NOMO-1 treated with DMSO at 0.1 percent for 48 hours (cell line): ENCODE results near the gene NUDT9.
"Not testable (repeated sequence)": the region's sequence is repeated elsewhere in the genome, so short reads cannot be mapped to it uniquely, and the experiment has no call there.

Source experiments
- DNase-seq: peaks from one replicate; lab custom pipeline; 2025; ENCODE audit not compliant: unreplicated experiment; lab: John Stamatoyannopoulos, UW

The NUDT9 gene

DNA sequence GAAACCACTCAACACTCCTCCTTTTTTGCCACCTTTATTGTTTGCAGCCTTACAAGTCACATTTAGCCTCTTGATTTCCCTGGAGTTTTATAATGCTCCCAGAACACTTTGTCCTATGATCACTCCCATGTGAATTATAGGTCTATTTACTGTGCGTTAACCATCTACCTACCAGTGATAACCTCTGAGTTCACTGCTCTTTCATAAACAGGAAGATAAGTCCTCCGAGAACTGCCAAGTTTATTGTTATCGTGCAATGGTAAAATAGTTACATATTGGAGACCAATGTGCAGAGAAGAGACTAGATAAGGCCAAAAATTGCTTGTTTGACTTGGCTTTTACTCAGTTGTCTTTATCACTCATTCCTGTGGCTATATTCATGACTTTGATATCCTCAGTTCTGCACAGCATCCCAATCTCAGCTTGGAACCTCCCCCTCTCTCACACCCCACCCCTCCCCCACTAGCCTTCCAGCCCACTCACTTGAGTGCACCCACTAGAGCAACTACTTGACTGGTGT is 12.9 kb upstream of the NUDT9 start:
- DNase-seq = no peak

DNA sequence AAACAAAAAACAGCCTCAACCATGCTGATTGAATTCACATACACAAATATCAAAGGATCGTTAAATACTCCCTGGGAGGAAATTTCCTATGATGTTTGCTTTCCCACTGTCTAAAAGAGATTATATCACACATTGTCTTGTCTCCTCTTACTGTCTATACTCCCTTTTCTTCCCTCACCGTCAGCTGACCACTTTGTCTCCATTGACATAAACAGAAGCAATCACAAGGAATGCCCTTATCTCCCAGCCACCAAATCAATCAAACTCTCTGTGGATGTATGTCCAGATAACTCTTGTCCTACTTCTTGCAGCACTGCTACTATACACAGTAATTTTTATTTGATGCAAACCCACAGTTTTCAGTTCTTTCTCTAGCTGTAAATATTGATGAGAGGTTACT is 12.2 kb upstream of the NUDT9 start:
- DNase-seq = no peak

DNA sequence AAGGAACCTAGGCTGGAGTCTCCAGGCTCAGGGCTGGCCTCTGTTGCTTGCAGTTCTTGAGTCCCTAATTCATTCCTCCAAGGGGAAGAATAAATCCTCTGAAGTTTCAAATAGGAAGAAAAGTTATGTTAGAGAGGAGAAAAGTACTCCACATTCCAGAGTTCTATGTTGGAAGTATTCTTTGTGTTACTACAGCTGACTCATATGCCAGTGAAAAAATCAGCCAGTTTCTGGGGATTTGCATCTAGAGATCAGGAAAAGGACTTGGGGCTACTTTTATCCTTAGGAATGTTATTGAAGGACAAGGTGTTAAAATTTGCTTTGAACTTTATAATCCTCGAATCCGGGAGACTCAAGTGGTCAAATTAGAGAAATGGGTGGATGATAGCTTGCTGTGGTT is 11.7 kb upstream of the NUDT9 start:
- no peak for DNase-seq

DNA sequence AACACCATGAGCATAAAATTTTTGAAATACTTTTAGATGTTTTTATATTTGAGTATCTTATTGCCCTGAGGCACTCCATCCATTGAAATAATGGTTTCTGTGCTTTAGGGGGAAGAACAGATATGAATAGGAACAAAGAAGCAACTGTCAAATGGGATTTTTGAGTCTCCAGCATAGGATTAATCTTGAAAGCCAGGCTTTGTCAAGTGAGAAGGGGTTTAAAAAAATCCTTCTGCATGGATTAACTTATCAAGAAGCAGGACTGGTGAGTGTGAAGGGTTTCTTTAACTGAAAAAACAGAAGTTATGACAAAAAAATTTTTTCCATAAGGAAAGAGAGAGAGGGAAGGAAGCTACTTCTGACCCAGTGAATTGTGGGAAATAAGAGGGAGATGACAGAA is 7.6 kb upstream of the NUDT9 start:
- no peak for DNase-seq

DNA sequence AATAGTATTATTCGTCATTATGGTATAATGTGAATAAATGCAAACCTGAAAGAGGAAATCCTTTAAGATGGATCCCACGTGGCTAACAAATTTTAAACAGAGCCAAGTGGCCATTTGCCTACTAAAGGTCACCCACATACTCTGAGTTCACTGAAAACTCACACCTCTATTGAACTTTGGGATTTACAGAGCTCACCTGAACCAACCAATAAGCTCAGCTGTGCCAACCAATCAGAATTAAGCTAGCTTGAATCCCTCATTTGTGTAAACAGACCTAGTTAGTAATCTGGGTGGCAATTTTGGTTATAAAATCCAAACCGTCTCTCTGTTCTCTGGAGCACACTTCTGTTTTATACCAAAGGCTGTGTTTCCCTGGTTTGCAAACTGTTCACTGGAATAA is 5.4 kb upstream of the NUDT9 start:
- DNase-seq = no peak

DNA sequence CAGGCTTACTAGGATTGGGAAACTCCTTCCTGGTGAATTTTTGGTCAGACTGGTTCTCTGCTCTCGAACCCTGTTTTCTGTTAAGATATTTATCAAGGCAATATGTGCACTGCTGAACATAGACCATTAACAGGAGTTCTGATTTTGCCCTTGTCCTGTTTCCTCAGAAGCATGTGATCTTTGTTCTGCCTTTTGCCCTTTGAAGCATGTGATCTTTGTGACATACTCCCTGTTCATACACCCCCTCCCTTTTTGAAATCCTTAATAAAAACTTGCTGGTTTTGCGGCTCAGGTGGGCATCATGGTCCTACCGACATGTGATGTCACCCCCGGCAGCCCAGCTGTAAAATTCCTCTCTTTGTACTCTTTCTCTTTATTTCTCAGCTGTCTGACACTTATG is 4.0 kb upstream of the NUDT9 start:
- DNase-seq = not testable (repeated sequence)

DNA sequence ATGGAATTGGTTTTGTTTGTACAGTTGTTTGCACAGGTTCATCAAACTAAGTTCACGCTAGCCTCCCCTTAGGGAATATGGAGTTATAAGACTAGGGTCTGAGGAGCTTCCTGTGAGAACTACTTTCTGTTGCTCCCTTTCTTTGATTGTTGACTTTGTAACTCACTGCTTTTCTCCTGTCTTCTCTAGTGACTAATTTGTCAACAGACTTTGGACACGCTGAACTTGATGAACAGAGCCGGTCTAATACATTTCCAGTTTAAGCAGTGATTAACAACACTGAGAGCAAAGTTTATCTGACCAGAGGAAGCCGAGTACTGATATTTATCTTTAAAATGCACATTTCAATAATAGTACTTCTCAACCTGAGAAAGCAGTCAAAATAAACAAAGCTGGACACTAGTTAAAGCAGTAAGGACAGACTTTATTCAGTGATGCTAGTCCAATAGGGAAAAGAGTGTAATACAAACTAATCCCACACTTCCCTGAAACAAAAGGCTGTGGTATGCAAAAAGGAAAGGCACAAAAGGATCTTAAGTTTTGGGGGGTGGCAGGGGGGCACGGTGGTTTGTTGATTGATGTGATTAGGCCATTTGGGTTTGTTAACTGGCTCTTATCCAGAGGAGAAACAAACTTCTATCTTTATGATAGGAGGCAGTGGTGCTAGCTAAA is 2.7 kb upstream of the NUDT9 start:
- DNase-seq = no peak

DNA sequence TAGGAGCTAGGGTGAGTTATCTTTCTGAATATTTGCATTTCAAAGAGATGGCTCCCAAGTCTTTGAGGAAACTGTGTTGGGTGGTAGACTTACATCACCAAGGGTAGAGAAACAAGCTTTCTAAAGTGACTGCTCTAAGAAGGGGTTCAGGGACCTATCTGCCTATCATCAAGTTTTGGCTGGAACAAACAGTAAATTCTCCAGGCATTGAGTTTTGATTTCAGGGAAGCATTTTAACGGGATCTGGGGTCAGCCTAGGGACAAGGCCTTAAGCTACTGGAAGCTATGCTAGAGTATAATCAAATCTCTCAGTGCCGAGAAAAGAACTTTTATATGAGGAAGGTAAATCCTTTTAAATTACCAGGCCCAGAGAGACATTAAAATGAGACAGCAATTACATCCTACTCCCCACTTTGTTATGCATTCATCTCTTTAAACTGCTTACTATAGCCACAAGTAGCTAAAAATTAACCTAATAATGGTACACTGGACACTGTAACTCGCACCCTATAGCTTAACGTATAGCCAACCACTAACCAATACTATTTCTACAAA is 2.0 kb upstream of the NUDT9 start:
- no peak for DNase-seq

DNA sequence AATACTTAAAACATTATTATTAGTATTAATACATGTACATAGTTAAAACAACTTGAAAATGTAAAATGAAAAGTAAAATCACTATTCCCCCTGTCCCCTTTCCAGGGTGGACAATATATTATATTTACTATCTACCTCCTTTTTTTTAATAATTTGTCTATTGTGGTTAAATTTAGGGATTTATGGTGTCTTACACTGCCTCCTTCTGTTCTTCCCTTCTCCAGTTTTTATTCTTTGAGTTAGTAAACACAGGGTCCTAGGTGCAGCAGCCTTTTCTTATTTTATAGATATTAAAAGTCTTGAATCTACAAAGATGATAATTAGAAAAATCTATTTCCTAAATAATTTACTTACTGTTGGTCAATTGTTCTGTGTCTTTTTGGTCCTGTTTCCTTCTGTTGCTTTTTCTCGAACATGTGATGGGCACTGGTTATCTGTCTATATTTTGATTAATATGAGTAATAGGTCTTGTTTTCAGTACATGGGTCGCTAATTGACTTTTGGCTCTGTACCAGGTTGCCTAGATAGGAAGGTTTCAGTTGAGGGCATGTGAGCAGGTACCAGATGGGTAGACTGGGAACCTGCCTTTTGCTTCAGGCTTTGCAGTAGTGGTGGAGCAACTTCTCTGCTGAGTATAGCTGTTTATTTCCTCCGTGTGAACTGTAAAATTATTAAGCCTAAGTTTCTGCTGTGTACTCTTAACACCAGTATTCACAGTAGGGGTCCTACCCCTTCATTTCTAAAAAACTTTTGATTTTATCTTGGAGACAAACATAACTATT is 1.1 kb downstream of the NUDT9 start:
- no peak for DNase-seq

DNA sequence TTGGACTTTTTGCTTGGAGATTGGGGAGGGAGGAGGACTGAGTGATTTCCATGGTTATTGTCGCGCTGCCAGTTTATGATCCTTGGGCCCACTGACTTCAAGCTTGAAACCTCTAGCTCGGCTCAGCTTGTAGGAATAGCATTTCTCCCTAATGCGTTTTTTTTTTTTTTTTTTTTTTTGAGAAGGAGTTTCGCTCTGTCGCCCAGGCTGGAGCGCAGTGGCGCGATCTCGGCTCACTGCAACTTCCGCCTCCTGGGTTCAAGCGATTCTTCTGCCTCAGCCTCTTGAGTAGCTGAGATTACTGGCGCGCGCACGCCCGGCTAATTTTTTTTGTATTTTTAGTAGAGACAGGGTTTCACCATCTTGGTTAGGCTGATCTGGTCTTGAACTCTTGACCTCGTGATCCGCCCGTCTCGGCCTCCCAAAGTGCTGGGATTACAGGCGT is 1.7 kb downstream of the NUDT9 start:
- not testable (repeated sequence) for DNase-seq

DNA sequence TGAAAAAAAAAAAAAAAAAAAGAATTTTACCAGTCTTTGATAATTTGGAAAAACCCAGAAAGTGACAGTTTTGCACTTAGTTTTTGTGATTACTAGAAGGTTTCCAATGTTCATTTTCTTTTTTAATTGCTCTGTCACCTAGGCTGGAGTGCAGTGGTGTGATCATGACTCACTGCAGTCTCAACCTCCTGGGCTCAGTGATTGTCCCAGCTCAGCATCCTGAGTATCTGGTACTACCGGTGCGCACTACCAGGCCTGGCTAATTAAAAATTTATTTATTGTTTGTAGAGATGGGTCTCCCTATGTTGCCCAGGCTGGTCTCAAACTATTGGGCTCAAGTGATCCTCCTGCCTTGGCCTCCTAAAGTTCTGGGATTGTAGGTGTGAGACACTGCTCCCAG is 3.3 kb downstream of the NUDT9 start:
- DNase-seq = no peak

DNA sequence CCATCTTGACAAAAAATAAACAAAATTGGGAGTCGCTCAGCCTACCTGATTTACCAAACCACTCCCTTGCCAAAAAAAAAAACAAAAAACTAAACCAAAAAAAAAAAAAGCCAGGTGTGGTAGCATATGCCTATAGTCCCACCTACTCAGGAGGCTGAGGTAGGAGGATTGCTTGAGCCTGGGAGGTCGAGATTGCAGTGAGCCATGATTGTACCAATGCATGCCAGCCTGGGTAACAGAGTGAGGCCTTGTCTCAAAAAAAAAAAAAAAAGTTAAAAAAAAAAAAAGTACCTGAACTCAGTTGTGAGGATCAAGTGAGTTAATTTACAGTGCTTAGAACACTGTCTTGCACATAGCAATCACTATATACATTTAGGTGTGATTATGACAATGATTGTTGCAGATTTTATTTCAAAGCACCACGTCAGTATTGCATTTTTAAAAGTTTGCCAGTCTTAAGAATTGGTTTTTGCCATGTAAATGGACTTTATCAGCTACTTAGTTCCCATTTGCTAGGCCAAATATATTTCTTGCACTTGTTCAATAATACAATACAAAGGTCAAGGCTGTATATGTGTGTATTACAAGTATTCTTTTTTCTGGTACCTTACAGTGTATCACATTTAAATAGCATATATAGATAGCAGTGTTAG is 4.6 kb downstream of the NUDT9 start:
- DNase-seq = no peak

DNA sequence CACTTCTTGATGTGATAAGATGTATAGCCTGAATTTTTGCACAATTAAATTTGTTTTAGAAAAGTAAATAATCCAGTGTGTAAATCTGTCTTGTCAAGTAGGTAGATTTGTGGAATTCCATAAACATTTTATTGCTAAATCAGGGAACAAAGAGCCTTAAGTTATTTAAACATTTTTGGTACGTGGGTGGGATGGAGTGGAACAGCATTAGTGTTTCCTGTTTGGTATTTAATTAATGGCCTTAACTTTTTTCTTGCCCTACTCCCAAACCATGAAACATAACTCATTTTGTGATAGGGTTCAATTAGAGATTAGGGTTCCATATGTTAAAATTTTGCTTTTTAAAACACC is 5.1 kb downstream of the NUDT9 start:
- DNase-seq = no peak

DNA sequence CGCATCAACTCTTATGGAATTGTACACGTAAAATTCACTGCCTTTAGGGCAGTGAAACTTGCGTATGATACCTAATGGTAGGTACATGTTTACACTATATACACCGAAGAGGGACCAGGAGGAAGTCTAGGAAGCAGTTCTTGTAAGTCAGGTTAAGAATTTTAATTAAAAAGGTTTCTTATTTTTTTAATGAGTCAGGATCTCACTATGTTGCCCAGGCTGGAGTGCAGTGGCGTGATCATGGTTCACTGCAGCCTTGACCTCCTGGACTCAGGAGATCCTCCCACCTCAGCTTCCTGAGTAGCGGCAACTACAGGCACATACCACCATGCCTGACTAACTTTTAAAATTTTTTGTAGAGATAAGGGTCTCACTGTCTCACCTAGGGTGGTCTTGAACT is 6.6 kb downstream of the NUDT9 start:
- DNase-seq = no peak

DNA sequence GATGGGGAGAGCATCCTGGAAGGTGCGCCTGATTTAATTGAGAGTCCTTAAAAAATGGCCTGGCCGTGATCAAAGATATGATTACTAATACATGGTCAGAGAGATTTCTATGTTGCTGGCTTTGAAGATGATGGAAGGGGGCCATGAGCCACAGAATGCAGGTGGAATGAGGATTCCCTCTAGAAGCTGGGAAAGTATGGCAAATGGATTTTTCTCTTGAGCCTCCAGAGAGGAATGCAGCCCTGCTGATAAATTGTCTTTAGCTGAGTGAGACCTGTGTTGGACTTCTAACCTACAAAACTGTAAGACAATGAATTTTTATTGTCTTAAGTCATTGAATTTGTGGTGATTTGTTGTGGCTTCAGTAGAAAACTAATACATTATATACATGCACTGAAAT is 7.7 kb downstream of the NUDT9 start:
- DNase-seq = no peak

DNA sequence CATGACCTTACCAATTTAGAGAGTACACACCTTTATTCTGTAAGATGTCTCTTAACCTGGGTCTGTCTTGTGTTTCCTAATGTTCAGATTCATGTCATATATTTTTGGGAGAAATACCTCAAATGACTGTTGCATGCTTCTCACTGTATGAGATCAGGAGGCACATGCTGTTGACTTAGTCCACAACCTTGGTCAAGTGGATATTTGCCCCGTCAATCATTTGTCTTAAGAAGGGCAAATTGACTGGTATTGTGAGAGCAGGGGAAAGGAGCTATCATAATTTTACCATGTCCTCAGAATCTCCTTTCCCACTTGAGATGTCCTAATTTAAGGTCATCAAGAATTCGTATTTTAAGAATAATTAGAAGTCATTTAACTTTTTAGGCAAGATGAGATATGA is 11.0 kb downstream of the NUDT9 start:
- no peak for DNase-seq

DNA sequence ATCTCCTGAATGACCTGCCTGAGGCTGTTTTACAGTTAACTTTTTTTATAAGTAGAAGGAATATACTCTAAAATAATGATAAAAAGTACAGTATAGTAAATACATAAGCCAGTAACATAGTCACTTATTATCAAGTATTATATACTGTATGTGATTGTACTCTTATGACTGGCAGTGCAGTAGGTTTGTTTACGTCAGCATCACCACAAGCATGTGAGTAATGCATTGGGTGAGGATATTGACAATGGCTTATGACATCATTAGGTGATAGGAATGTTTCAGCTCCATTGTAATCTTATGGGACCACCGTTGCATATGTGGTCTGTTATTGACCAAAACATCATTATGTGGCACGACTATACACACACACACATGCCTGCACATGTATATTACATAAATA is 20.5 kb downstream of the NUDT9 start:
- DNase-seq = no peak

DNA sequence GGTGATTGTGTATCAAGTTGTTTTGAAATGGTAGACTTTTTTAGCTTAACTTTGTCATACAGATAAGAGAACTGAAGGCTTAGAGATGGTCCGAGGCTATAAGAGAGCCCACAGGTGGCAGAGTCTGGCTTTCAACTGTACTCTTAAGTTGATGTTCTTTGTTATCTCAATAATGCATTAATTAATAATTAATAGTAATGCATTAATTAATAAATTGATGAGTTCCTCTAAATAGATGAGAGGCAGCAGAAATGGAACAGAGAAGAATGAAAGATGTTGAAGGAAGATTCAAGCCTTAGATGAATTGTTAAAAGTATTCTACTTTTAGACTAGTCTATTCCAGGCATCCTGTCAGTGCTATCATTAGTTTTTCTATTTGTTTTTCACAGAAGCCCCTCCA is 22.4 kb downstream of the NUDT9 start:
- no peak for DNase-seq

DNA sequence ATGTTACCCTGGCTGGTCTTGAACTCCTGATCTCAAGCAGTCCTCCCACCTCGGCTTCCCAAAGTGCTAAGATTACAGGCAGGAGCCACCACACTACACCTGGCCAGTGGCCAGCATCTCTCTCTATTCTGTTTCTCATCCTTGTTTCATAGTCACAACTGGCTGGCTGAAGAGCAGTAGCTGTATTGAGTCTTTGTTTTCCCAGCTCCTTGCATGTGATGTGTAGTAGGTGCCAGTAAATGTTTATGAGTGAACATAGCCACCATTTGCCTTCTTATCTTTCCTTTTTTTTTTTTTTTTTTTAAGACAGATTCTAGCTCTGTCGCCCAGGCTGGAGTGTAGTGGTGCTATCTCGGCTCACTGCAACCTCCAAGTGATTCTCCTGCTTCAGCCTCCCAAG is 23.6 kb downstream of the NUDT9 start:
- DNase-seq = no peak

DNA sequence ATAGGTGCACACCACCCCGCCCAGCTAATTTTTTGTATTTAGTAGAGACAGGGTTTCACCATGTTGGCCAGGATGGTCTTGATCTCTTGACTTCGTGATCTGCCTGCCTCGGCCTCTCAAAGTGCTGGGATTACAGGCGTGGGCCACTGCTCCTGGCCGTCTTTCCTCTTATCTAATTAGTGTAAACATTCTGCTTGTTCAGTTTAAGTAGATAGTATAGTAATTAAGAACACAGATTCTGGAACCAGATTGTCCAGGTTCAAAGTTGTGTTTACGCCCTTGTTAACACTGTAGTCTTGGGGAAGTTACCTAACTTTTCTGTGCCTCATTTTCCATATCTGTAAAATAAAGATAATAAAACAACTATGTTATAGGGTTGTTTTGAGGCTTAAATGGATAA is 24.0 kb downstream of the NUDT9 start:
- DNase-seq = not testable (repeated sequence)

DNA sequence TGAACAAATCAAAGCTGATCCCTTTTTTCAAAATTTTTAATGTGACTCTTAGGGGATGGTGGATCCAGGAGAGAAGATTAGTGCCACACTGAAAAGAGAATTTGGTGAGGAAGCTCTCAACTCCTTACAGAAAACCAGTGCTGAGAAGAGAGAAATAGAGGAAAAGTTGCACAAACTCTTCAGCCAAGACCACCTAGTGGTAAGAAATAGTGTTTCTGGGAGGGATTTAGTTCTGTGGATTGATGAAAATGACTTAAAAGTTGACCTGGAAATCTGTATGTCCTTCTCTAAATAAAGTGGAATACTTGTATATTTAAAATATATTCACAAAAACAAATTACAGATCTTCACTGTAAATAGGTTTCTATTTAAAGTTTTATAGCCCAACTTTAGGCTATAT is 29.2 kb downstream of the NUDT9 start:
- DNase-seq = no peak

DNA sequence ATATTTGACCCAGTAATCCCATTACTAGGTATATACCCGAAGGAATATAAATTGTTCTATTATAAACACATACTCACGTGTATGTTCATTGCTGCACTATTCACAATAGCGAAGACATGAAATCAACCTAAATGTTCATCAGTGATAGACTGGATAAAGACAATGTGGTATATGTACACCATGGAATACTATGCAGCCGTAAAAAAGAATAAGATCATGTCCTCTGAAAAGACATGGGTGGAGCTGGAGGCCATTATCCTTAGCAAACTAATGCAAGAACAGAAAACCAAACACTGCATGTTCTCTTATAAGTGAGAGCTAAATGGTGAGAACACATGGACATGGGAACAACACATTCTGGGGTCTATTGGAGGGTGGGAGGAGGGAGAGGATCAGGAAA is 36.5 kb downstream of the NUDT9 start:
- no peak for DNase-seq
